ELR (cell line): ENCODE results near the gene MTERF4.

Experiments
- DNase-seq: peaks from one replicate; pipeline ENCODE4 v3.0.0-alpha.2; 2015; ENCODE audit warnings: low read depth

Gene MTERF4

GRCh38 chr2:241133436-241133820 is 31.3 kb upstream of the MTERF4 start:
- DNase-seq = no peak

- no peak for DNase-seq
Measured at GRCh38 chr2:241132538-241133435, 30.7 kb upstream of the MTERF4 start.

GRCh38 chr2:241131531-241131930 is 29.4 kb upstream of the MTERF4 start:
- DNase-seq = no peak

- DNase-seq = no peak
Measured at GRCh38 chr2:241130316-241130715, 28.2 kb upstream of the MTERF4 start.

- no peak for DNase-seq
Measured at GRCh38 chr2:241129086-241129871, 27.2 kb upstream of the MTERF4 start.

- no peak for DNase-seq
Measured at GRCh38 chr2:241128266-241128665, 26.2 kb upstream of the MTERF4 start.

GRCh38 chr2:241126771-241127202 is 24.7 kb upstream of the MTERF4 start:
- no peak for DNase-seq

GRCh38 chr2:241126201-241126611 is 24.1 kb upstream of the MTERF4 start:
- DNase-seq = no peak

- no peak for DNase-seq
Measured at GRCh38 chr2:241125626-241126025, 23.5 kb upstream of the MTERF4 start.

- no peak for DNase-seq
Measured at GRCh38 chr2:241123816-241124536, 21.9 kb upstream of the MTERF4 start.

GRCh38 chr2:241122376-241123002 is 20.4 kb upstream of the MTERF4 start:
- no peak for DNase-seq

- DNase-seq = no peak
Measured at GRCh38 chr2:241121008-241121407, 18.9 kb upstream of the MTERF4 start.

- peak; percentile 15 for DNase-seq
Measured at GRCh38 chr2:241120440-241120839, 18.4 kb upstream of the MTERF4 start.

GRCh38 chr2:241118737-241119505 is 16.8 kb upstream of the MTERF4 start:
- DNase-seq = no peak

GRCh38 chr2:241116606-241117560 is 14.8 kb upstream of the MTERF4 start:
- no peak for DNase-seq

GRCh38 chr2:241115361-241115760 is 13.3 kb upstream of the MTERF4 start:
- no peak for DNase-seq

GRCh38 chr2:241114836-241115235 is 12.7 kb upstream of the MTERF4 start:
- DNase-seq = no peak

GRCh38 chr2:241112592-241112991 is 10.5 kb upstream of the MTERF4 start:
- no peak for DNase-seq

- DNase-seq = no peak
Measured at GRCh38 chr2:241112046-241112445, 10.0 kb upstream of the MTERF4 start.

- DNase-seq = no peak
Measured at GRCh38 chr2:241111440-241111805, 9.3 kb upstream of the MTERF4 start.
